ENCODE measurements around the gene RFPL1. TPM values are rescaled to one million over a fixed set of nuclear protein-coding genes. Genes with fewer than 3 reads are reported as not detected.
"Not testable (repeated sequence)": the region's sequence is repeated elsewhere in the genome, so short reads cannot be mapped to it uniquely, and the experiment has no call there.

The RFPL1 gene
- total RNA-seq, 1 donor from 2014 or later = not detected

- H3K9me3 ChIP-seq = no peaks in the 10 kb centered on the region
- H3K4me1 ChIP-seq = no peaks in the 10 kb centered on the region
- no peaks in the 10 kb centered on the region for H3K27me3 ChIP-seq
- no peak for DNase-seq (ENCODE audit: extremely low spot score in 2 of 2)
- H3K4me3 ChIP-seq = no peak overlapping the region
- H3K27ac ChIP-seq = no peak overlapping the region
- TF ChIP-seq POLR2A (IDR thresholded peaks at IDR 0.05) = no peak
- TF ChIP-seq CTCF (IDR thresholded peaks at IDR 0.05) = no peak
- TF ChIP-seq POLR2AphosphoS5 (IDR thresholded peaks at IDR 0.05; ENCODE audit: insufficient read depth in 1 of 2, low read depth in 1 of 2) = no peak
- intact Hi-C loops (cut with DNase I) = no loop called here
- H3K36me3 ChIP-seq = no peaks in the 10 kb centered on the region
Observed at GRCh38 chr22:29408940-29409339, 29.4 kb upstream of the RFPL1 start.

GRCh38 chr22:29411569-29412211 is 26.7 kb upstream of the RFPL1 start:
- DNase-seq (ENCODE audit: extremely low spot score in 2 of 2); H3K4me3 ChIP-seq; H3K9me3 ChIP-seq; H3K4me1 ChIP-seq; H3K36me3 ChIP-seq; intact Hi-C loops (cut with DNase I); H3K27me3 ChIP-seq; H3K27ac ChIP-seq: not testable (repeated sequence)

- H3K27ac ChIP-seq; H3K4me3 ChIP-seq; H3K4me1 ChIP-seq; intact Hi-C loops (cut with DNase I); H3K27me3 ChIP-seq; H3K9me3 ChIP-seq; H3K36me3 ChIP-seq: not testable (repeated sequence)
- TF ChIP-seq CTCF (IDR thresholded peaks at IDR 0.05) = peak in 1 of 3 experiments; percentile 5
- DNase-seq (ENCODE audit: extremely low spot score in 2 of 2) = peak in 1 of 2 donors; percentile 22
Observed at GRCh38 chr22:29412772-29413171, 25.6 kb upstream of the RFPL1 start.

GRCh38 chr22:29414951-29415591 is 23.3 kb upstream of the RFPL1 start:
- H3K27ac ChIP-seq = peak overlapping the region; percentile 48
- DNase-seq (ENCODE audit: extremely low spot score in 2 of 2) = peak; percentile 67 to 87
- H3K9me3 ChIP-seq; H3K36me3 ChIP-seq; intact Hi-C loops (cut with DNase I); H3K27me3 ChIP-seq; H3K4me1 ChIP-seq: not testable (repeated sequence)
- H3K4me3 ChIP-seq = peak overlapping the region; percentile 34 to 41

GRCh38 chr22:29418704-29419103 is 19.7 kb upstream of the RFPL1 start:
- H3K4me3 ChIP-seq; intact Hi-C loops (cut with DNase I): not testable (repeated sequence)

GRCh38 chr22:29426476-29426875 is 11.9 kb upstream of the RFPL1 start:
- intact Hi-C loops (cut with DNase I) = no loop called here
- H3K27ac ChIP-seq = no peak overlapping the region
- no peaks in the 10 kb centered on the region for H3K36me3 ChIP-seq
- no peak for TF ChIP-seq CTCF (IDR thresholded peaks at IDR 0.05)
- no peak for TF ChIP-seq POLR2A (IDR thresholded peaks at IDR 0.05)
- no peak for TF ChIP-seq POLR2AphosphoS5 (IDR thresholded peaks at IDR 0.05; ENCODE audit: insufficient read depth in 1 of 2, low read depth in 1 of 2)
- H3K4me3 ChIP-seq = no peak overlapping the region
- H3K27me3 ChIP-seq = no peaks in the 10 kb centered on the region
- H3K9me3 ChIP-seq = no peaks in the 10 kb centered on the region
- DNase-seq (ENCODE audit: extremely low spot score in 2 of 2) = peak; percentile 25 to 29
- no peaks in the 10 kb centered on the region for H3K4me1 ChIP-seq

More at GRCh38 chr22:29418704-29419103, 19.7 kb upstream of the RFPL1 start:
- peak in 1 of 2 donors; percentile 16 for DNase-seq (ENCODE audit: extremely low spot score in 2 of 2)
- not testable (repeated sequence) for H3K36me3 ChIP-seq, H3K9me3 ChIP-seq, H3K27me3 ChIP-seq, H3K27ac ChIP-seq, H3K4me1 ChIP-seq

All from vagina (tissue), 2 donors.